Measurements from ENCODE around the gene FARP1. TPM values are rescaled to one million over a fixed set of nuclear protein-coding genes. Genes with fewer than 3 reads are reported as not detected.

The FARP1 gene
- total RNA-seq, 4 donors from 2014 or later: 11.0 to 27.2 (median 13.6) TPM

GRCh38 chr13:98299966-98300350 is 157.1 kb downstream of the FARP1 start:
- TF ChIP-seq CTCF (IDR thresholded peaks at IDR 0.05) (no peak), POLR2AphosphoS5 (IDR thresholded peaks at IDR 0.05) (no peak), EP300 (IDR thresholded peaks at IDR 0.05) (no peak), POLR2A (IDR thresholded peaks at IDR 0.05) (no peak)
- peaks cover 44% of the 10 kb centered on the region for H3K4me1 ChIP-seq

GRCh38 chr13:98300956-98301641 is 158.2 kb downstream of the FARP1 start:
- Histone ChIP-seq H3K27ac (peak overlapping the region; percentile 46), H3K4me3 (no peak overlapping the region), H3K4me1 (peaks cover 44% of the 10 kb centered on the region), H3K27me3 (no peaks in the 10 kb centered on the region), H3K36me3 (no peaks in the 10 kb centered on the region), H3K9me3 (no peaks in the 10 kb centered on the region)
- DNase-seq (ENCODE audit: low spot score in 2 of 2): no peak
- 55% methylated on average over 7 of the region's 7 CpGs for WGBS
- TF ChIP-seq POLR2A (IDR thresholded peaks at IDR 0.05): no peak
- no peak for TF ChIP-seq CTCF (IDR thresholded peaks at IDR 0.05)
- TF ChIP-seq EP300 (IDR thresholded peaks at IDR 0.05): no peak
- TF ChIP-seq POLR2AphosphoS5 (IDR thresholded peaks at IDR 0.05): no peak

More at GRCh38 chr13:98299966-98300350, 157.1 kb downstream of the FARP1 start:
- no peak for DNase-seq (ENCODE audit: low spot score in 2 of 2)
- peak overlapping the region; percentile 8 for H3K27ac ChIP-seq
- WGBS: 57% methylated on average over 7 of the region's 7 CpGs
- no peaks in the 10 kb centered on the region for H3K36me3 ChIP-seq
- H3K4me3 ChIP-seq: no peak overlapping the region
- H3K27me3 ChIP-seq: no peaks in the 10 kb centered on the region
- H3K9me3 ChIP-seq: no peaks in the 10 kb centered on the region

GRCh38 chr13:98301721-98302120 is 158.8 kb downstream of the FARP1 start:
- Histone ChIP-seq H3K36me3 (no peaks in the 10 kb centered on the region), H3K4me3 (no peak overlapping the region), H3K4me1 (peaks cover 44% of the 10 kb centered on the region), H3K27me3 (no peaks in the 10 kb centered on the region), H3K9me3 (no peaks in the 10 kb centered on the region), H3K27ac (peak overlapping the region; percentile 46)
- DNase-seq (ENCODE audit: low spot score in 2 of 2): no peak
- TF ChIP-seq CTCF (IDR thresholded peaks at IDR 0.05) (no peak), EP300 (IDR thresholded peaks at IDR 0.05) (no peak), POLR2A (IDR thresholded peaks at IDR 0.05) (no peak), POLR2AphosphoS5 (IDR thresholded peaks at IDR 0.05) (no peak)
- WGBS: 38% methylated on average over 7 of the region's 7 CpGs

- Histone ChIP-seq H3K36me3 (no peaks in the 10 kb centered on the region), H3K27me3 (no peaks in the 10 kb centered on the region), H3K27ac (no peak overlapping the region), H3K4me1 (peaks cover 40% of the 10 kb centered on the region), H3K4me3 (no peak overlapping the region), H3K9me3 (no peaks in the 10 kb centered on the region)
- 89% methylated on average over 6 of the region's 6 CpGs for WGBS
- DNase-seq (ENCODE audit: low spot score in 2 of 2): no peak
- TF ChIP-seq POLR2AphosphoS5 (IDR thresholded peaks at IDR 0.05): no peak
- no peak for TF ChIP-seq EP300 (IDR thresholded peaks at IDR 0.05)
- TF ChIP-seq CTCF (IDR thresholded peaks at IDR 0.05): no peak
- no peak for TF ChIP-seq POLR2A (IDR thresholded peaks at IDR 0.05)
Observed at GRCh38 chr13:98303858-98304257, 161.0 kb downstream of the FARP1 start.

- 74% methylated on average over 4 of the region's 4 CpGs for WGBS
- H3K9me3 ChIP-seq: no peaks in the 10 kb centered on the region
- H3K36me3 ChIP-seq: no peaks in the 10 kb centered on the region
- no peaks in the 10 kb centered on the region for H3K27me3 ChIP-seq
- H3K4me1 ChIP-seq: peaks cover 22% of the 10 kb centered on the region
- no peak overlapping the region for H3K27ac ChIP-seq
- H3K4me3 ChIP-seq: no peak overlapping the region
- DNase-seq (ENCODE audit: low spot score in 2 of 2): no peak
- TF ChIP-seq POLR2AphosphoS5 (IDR thresholded peaks at IDR 0.05): no peak
Observed at GRCh38 chr13:98305670-98306069, 162.8 kb downstream of the FARP1 start.

All from suprapubic skin (tissue), 4 donors.